K562 (cell line): ENCODE data around the gene ARHGAP42. TPM values are rescaled to one million over a fixed set of nuclear protein-coding genes. Genes with fewer than 3 reads are reported as not detected.

Source experiments
- ATAC-seq: fragments of 200-7000 bp; cut with Tn5 transposase; 3 replicates; pipeline ENCODE4 v1.9.1; 2020; ENCODE audit warnings: moderate library complexity
- BruUV-seq: library from RNA; stranded (reverse); fragments of 400-500 nt; replicated peaks from 2 replicates; lab custom pipeline; 2021; lab: Mats Ljungman, UMichigan
- CTCF ChIA-PET: fragments of 300-600 bp; formaldehyde crosslinking; extraction: SDS; loops from one replicate; lab custom pipeline; 2021; ENCODE audit warnings: low intra/inter-chr PET ratio; lab: Yijun Ruan, JAX
- POLR2A ChIA-PET: fragments of 300-600, 350-650 bp; sonication (Branson Sonifier 250); formaldehyde crosslinking; extraction: SDS; loops from one replicate; lab custom pipeline; 2021; ENCODE audit warnings: antibody characterized with exemption, inconsistent platforms; lab: Yijun Ruan, JAX
- DNase-seq, 4 experiments: peaks; one replicate each; pipeline versions ENCODE4 v3.0.0 to v3.0.0-alpha.2; 2011 to 2018; ENCODE audit warnings: low spot score in 3 of 4, mixed read lengths in 3 of 4; ENCODE audit errors: extremely low read depth in 1 of 4
- FAIRE-seq: peaks from 2 replicates; lab custom pipeline; 2011; peaks lifted over from hg19 to GRCh38; lab: Jason Lieb, UNC
- H2AFZ ChIP-seq: 2 replicates; pipeline ENCODE4 v1.6.0; 2011; ENCODE audit warnings: low read depth, low read length, control low read depth, inconsistent platforms
- H3K27ac ChIP-seq: fragments of 200-600 bp; 3 replicates; pipeline ENCODE4 v1.8.0; 2011; ENCODE audit warnings: low read depth, mild to moderate bottlenecking, control low read depth, inconsistent platforms, low read length, moderate library complexity, mixed read lengths; ENCODE audit errors: extremely low read depth
- H3K27me3 ChIP-seq, 2 experiments: fragments of 300-600 bp in 1 of 2; 2 replicates in 1 of 2; 3 replicates in 1 of 2; pipeline versions ENCODE4 v1.6.0 to v1.8.0; 2011; ENCODE audit warnings: inconsistent platforms in 2 of 2, low read length in 2 of 2, mild to moderate bottlenecking in 1 of 2, mixed read lengths in 1 of 2, moderate library complexity in 1 of 2; ENCODE audit not compliant: control insufficient read depth in 2 of 2, insufficient read depth in 2 of 2
- H3K36me3 ChIP-seq: fragments of 300-600 bp; 3 replicates; pipeline ENCODE4 v1.8.0; 2011; ENCODE audit warnings: mild to moderate bottlenecking, low read length, inconsistent platforms; ENCODE audit not compliant: control insufficient read depth, insufficient read depth
- H3K4me1 ChIP-seq, 2 experiments: fragments of 200-600 bp in 1 of 2; replicated peaks in 1 of 2; 2 replicates in 1 of 2; 3 replicates in 1 of 2; pipeline versions ENCODE4 v1.5.1 to v1.8.0; 2011; ENCODE audit warnings: inconsistent platforms in 2 of 2, low read length in 2 of 2, mild to moderate bottlenecking in 1 of 2, mixed read lengths in 1 of 2, moderate library complexity in 1 of 2; ENCODE audit not compliant: control insufficient read depth in 2 of 2, insufficient read depth in 2 of 2
- H3K4me2 ChIP-seq: 2 replicates; pipeline ENCODE4 v1.6.1; 2011; ENCODE audit warnings: low read length, control low read depth, inconsistent platforms, mixed read lengths; ENCODE audit not compliant: insufficient read depth
- H3K4me3 ChIP-seq: fragments of 200-600 bp; sonication (generic), shearing (Covaris generic); 2 replicates; pipeline ENCODE4 v1.5.1; 2016; ENCODE audit warnings: control low read depth, inconsistent platforms
- H3K79me2 ChIP-seq: fragments of 200-600 bp; 3 replicates; pipeline ENCODE4 v1.8.0; 2011; ENCODE audit warnings: low read length, inconsistent platforms; ENCODE audit not compliant: control insufficient read depth, insufficient read depth
- H3K9ac ChIP-seq, 2 experiments: 2 replicates each; pipeline versions ENCODE4 v1.6.0 to v1.6.1; 2011; ENCODE audit warnings: low read depth in 2 of 2, low read length in 2 of 2, control low read depth in 1 of 2, inconsistent platforms in 1 of 2, mild to moderate bottlenecking in 1 of 2, mixed read lengths in 1 of 2; ENCODE audit not compliant: insufficient read depth in 1 of 2
- H3K9me1 ChIP-seq: one replicate; pipeline ENCODE4 v1.6.0; 2011; ENCODE audit warnings: inconsistent platforms, mild to moderate bottlenecking, low read length, moderate library complexity; ENCODE audit not compliant: control insufficient read depth, insufficient read depth
- H3K9me3 ChIP-seq: replicated peaks from 2 replicates; pipeline ENCODE4 v1.5.1; 2011; ENCODE audit warnings: low read depth, low read length, inconsistent platforms; ENCODE audit not compliant: control insufficient read depth, insufficient read depth
- H4K20me1 ChIP-seq: replicated peaks from 2 replicates; pipeline ENCODE4 v1.6.1; 2011; ENCODE audit warnings: low read length, inconsistent platforms, mixed read lengths; ENCODE audit not compliant: control insufficient read depth, insufficient read depth
- CEBPG ChIP-seq, 3 experiments: fragments of 200-800 bp in 1 of 3; sonication (Bioruptor generic) in 1 of 3; sonication (generic) in 1 of 3; formaldehyde crosslinking in 1 of 3; IDR thresholded peaks in 2 of 3; conservative IDR thresholded peaks in 1 of 3; 2 replicates each; pipeline versions ENCODE4 v1.6.1 to v1.8.0; 2016 to 2022; ENCODE audit warnings: missing compliant biosample characterization in 2 of 3, missing genetic modification characterization in 2 of 3, mild to moderate bottlenecking in 1 of 3, missing genetic modification reagents in 1 of 3
- ILF3 ChIP-seq: fragments of 450-650 bp; IDR thresholded peaks from 2 replicates; pipeline ENCODE4 v1.6.1; 2018; ENCODE audit warnings: antibody characterized with exemption, mild to moderate bottlenecking, moderate library complexity, borderline replicate concordance
- NFRKB ChIP-seq: fragments of 450-650 bp; IDR thresholded peaks from 2 replicates; pipeline ENCODE4 v1.6.1; 2016; ENCODE audit warnings: low read depth
- NR3C1 ChIP-seq: sonication (generic); formaldehyde crosslinking; IDR thresholded peaks from 2 replicates; pipeline ENCODE4 v1.8.1; 2022; ENCODE audit warnings: missing genetic modification reagents
- WGBS: fragments of 100-300 bp; shearing (Covaris generic); methylation state at CpG from one replicate; pipeline ENCODE4 v1.1.6; 2016; ENCODE audit warnings: low coverage, mixed read lengths; ENCODE audit not compliant: insufficient coverage; ENCODE audit errors: missing lambda C conversion rate; 5-methylcytosine and 5-hydroxymethylcytosine counted together
- in situ Hi-C: fragments of 300-500 bp; cut with MboI; formaldehyde crosslinking; loops from 4 replicates; pipeline ENCODE4 v1.15.0; 2018; ENCODE audit warnings: inconsistent platforms, mixed read lengths
- intact Hi-C: fragments of 100-400 bp; cut with micrococcal nuclease; formaldehyde crosslinking; loops from 2 replicates; pipeline ENCODE4 v1.14.2; 2022
- polyA plus RNA-seq, 8 experiments: library from polyadenylated mRNA; depleted of rRNA in 4 of 8; stranded (reverse) in 5 of 8; unstranded in 3 of 8; fragments of >200 nt; fragmentation: Nextera tagmentation in 2 of 8; fragmentation: Illumina TruSeq in 1 of 8; extraction: Ambion mirVana in 2 of 8; extraction: Trizol in 1 of 8; gene quantifications; 2 replicates each; pipeline versions ENCODE4 v1.2.1 to v1.2.3, GENCODE V29; 2011 to 2014; ENCODE audit warnings: inconsistent platforms in 1 of 8, missing spikeins in 1 of 8
- total RNA-seq, 7 experiments: library from RNA; depleted of rRNA in 6 of 7; stranded (reverse); fragments of >200 nt in 6 of 7; fragmentation: Illumina TruSeq in 2 of 7; extraction: Trizol in 2 of 7; gene quantifications; 2 replicates each; pipeline versions ENCODE4 v1.2.1 to v1.2.3, GENCODE V29; 2011 to 2021; ENCODE audit warnings: low replicate concordance in 1 of 7
- TF ChIP-seq, protein P1 (sequence below): sonication (generic); formaldehyde crosslinking; IDR thresholded peaks from 2 replicates; pipeline ENCODE4 v1.8.1; 2023; ENCODE audit warnings: mild to moderate bottlenecking, missing genetic modification reagents
- TF ChIP-seq, protein P2 (sequence below): fragments of 450-650 bp; formaldehyde crosslinking; IDR thresholded peaks from 2 replicates; pipeline ENCODE4 v1.4.0; 2020; ENCODE audit warnings: mild to moderate bottlenecking, mixed read lengths

ARHGAP42 gene
- total and polyA plus RNA-seq, 9 of the 15 experiments (the other 6 are each of a cell fraction or from before 2014, with no cell fraction given) = 0.95 to 6.1 (median 2.4) TPM

DNA sequence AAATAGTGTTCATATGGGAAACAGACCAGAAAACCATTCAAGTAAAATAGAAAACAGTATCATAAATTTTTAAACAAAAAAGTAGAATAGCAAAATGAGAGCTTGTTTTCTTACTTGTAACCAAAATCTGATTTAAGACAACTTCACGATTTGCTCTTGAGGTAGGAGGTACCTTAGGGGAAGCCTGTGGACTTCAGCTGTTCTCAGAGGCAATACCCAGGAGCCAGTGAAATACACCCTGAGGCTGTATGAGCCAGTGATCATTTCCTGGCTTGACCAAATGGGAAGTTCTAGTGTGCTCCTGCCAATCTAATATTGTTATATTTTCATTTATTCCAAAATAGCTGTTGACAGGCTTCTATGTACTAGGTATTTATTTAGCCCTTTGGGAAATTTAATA is 104.8 kb downstream of the ARHGAP42 start:
- H4K20me1 ChIP-seq = no peaks in the 10 kb centered on the region
- TF ChIP-seq ILF3 = no peak
- TF ChIP-seq, protein P1, sequence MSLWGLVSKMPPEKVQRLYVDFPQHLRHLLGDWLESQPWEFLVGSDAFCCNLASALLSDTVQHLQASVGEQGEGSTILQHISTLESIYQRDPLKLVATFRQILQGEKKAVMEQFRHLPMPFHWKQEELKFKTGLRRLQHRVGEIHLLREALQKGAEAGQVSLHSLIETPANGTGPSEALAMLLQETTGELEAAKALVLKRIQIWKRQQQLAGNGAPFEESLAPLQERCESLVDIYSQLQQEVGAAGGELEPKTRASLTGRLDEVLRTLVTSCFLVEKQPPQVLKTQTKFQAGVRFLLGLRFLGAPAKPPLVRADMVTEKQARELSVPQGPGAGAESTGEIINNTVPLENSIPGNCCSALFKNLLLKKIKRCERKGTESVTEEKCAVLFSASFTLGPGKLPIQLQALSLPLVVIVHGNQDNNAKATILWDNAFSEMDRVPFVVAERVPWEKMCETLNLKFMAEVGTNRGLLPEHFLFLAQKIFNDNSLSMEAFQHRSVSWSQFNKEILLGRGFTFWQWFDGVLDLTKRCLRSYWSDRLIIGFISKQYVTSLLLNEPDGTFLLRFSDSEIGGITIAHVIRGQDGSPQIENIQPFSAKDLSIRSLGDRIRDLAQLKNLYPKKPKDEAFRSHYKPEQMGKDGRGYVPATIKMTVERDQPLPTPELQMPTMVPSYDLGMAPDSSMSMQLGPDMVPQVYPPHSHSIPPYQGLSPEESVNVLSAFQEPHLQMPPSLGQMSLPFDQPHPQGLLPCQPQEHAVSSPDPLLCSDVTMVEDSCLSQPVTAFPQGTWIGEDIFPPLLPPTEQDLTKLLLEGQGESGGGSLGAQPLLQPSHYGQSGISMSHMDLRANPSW (CRISPR knock-in tag) = no peak
- TF ChIP-seq, protein P2, sequence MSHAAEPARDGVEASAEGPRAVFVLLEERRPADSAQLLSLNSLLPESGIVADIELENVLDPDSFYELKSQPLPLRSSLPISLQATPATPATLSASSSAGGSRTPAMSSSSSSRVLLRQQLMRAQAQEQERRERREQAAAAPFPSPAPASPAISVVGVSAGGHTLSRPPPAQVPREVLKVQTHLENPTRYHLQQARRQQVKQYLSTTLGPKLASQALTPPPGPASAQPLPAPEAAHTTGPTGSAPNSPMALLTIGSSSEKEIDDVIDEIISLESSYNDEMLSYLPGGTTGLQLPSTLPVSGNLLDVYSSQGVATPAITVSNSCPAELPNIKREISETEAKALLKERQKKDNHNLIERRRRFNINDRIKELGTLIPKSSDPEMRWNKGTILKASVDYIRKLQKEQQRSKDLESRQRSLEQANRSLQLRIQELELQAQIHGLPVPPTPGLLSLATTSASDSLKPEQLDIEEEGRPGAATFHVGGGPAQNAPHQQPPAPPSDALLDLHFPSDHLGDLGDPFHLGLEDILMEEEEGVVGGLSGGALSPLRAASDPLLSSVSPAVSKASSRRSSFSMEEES (CRISPR knock-in tag) = no peak
- TF ChIP-seq CEBPG (CRISPR knock-in tag; IDR thresholded peaks at IDR 0.05) = no peak
- no peak for TF ChIP-seq CEBPG (tag; conservative IDR thresholded peaks at IDR 0.05 in 1 of 2, IDR thresholded peaks at IDR 0.05 in 1 of 2)
- no peak for TF ChIP-seq NR3C1 (CRISPR knock-in tag)
- TF ChIP-seq NFRKB = no peak
- TF ChIP-seq, all 486 proteins: peak for 0
- ATAC-seq = 0 out of 3 replicates have a peak, but pooled peaks have one; percentile 37
- Histone ChIP-seq H3K27ac (no peak overlapping the region), H3K9me1 (no peaks in the 10 kb centered on the region), H3K4me2 (no peak overlapping the region), H3K4me1 (peaks cover 0 to 3% of the 10 kb centered on the region in 2 experiments; a peak in 2 of 5 replicates), H3K9me3 (no peaks in the 10 kb centered on the region), H3K36me3 (no peaks in the 10 kb centered on the region), H2AFZ (no peak overlapping the region; the same call in 1 of the 2 replicates), H3K27me3 (no peaks in the 10 kb centered on the region), H3K79me2 (no peaks in the 10 kb centered on the region), H3K9ac (no peak overlapping the region), H3K4me3 (no peak overlapping the region)
- DNase-seq = no peak
- POLR2A ChIA-PET = no interaction called here
- CTCF ChIA-PET = no interaction called here
- 27% methylated on average over 1 of the region's 1 CpG for WGBS
- BruUV-seq = no TSS peak
- FAIRE-seq = no peak
- intact Hi-C loops (no loop called here), in situ Hi-C loops (no loop called here)
